Measurements from ENCODE around the gene R3HDM2. TPM values are rescaled to one million over a fixed set of nuclear protein-coding genes. Genes with fewer than 3 reads are reported as not detected.

Gene R3HDM2
- total RNA-seq, 1 donor from 2014 or later: 46.5 TPM

DNA sequence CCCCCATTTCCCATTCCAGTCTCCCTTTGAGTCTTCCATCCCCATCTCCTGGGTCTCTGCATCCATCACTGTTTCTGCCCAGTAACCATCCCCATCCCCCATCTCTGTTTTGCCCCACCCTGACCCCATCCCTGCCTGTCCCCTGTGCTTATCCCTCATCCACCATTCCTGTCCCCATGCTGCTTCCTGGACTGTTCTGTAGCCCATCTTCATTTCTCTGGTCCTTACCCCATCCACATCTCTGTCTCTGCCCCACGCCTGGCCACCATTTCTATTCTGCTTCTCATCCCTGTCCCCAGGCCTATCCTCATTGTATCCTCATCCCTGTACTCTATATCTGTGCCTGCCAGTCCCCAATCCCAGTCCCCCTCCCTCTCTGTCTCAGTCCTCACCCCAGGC is 210.1 kb downstream of the R3HDM2 start:
- Mint-ChIP-seq H3K27me3 (ENCODE audit: low read depth) (no peaks in the 10 kb centered on the region), H3K36me3 (ENCODE audit: low read depth) (no peaks in the 10 kb centered on the region), H3K27ac (ENCODE audit: unreplicated experiment) (no peak overlapping the region), H3K9me3 (ENCODE audit: low read depth) (no peaks in the 10 kb centered on the region), H3K4me1 (ENCODE audit: low read depth) (peaks cover 42% of the 10 kb centered on the region), H3K4me3 (ENCODE audit: unreplicated experiment) (no peak overlapping the region)
- TF ChIP-seq, protein P1, sequence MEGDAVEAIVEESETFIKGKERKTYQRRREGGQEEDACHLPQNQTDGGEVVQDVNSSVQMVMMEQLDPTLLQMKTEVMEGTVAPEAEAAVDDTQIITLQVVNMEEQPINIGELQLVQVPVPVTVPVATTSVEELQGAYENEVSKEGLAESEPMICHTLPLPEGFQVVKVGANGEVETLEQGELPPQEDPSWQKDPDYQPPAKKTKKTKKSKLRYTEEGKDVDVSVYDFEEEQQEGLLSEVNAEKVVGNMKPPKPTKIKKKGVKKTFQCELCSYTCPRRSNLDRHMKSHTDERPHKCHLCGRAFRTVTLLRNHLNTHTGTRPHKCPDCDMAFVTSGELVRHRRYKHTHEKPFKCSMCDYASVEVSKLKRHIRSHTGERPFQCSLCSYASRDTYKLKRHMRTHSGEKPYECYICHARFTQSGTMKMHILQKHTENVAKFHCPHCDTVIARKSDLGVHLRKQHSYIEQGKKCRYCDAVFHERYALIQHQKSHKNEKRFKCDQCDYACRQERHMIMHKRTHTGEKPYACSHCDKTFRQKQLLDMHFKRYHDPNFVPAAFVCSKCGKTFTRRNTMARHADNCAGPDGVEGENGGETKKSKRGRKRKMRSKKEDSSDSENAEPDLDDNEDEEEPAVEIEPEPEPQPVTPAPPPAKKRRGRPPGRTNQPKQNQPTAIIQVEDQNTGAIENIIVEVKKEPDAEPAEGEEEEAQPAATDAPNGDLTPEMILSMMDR (IDR thresholded peaks at IDR 0.05): no peak
- DNase-seq (ENCODE audit: low spot score): no peak

GRCh38 chr12:57219993-57220754 is 210.7 kb downstream of the R3HDM2 start:
- Mint-ChIP-seq H3K9me3 (ENCODE audit: low read depth) (no peaks in the 10 kb centered on the region), H3K27me3 (ENCODE audit: low read depth) (no peaks in the 10 kb centered on the region), H3K27ac (ENCODE audit: unreplicated experiment) (no peak overlapping the region), H3K4me1 (ENCODE audit: low read depth) (peaks cover 48% of the 10 kb centered on the region), H3K36me3 (ENCODE audit: low read depth) (no peaks in the 10 kb centered on the region), H3K4me3 (ENCODE audit: unreplicated experiment) (peak overlapping the region; percentile 20)
- TF ChIP-seq, protein P1 (IDR thresholded peaks at IDR 0.05): no peak
- DNase-seq (ENCODE audit: low spot score): no peak

DNA sequence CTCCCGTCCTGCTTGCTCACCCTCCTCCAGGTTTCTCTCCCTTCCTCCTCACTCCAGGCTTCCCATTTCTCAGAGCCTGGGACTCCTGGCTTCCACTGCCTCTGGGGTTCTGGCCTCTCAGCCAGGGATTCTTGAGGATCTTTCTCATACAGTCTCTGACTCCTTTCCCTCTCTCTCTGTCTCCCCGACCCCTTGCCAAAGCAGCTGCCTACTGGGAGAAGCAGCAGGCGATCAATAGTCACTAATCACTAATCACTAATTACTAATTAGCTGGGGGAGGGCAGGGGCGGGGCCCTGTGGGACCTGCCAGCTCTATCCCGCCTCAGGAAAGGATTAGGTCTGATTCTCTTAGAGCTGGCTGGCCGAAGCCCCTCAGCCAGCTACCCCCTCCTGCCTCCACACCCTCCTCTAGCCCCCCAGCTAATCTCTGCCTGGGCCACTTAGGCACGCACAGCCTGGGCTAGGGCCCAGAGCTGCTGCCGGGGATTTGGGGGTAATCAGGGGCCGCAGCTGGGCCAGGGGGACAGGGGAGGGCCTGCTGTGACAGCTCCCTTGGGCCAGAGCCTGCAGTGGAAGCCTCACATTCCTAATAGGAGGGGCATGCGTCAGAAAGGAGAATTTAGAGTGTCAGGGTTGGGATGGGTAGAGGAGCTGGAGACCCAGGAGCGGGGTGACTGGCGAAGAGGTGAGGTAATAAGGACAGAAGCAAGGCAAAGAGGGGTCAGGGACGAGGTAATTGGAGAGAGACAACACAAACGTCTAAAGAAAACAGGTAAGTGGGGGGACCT is 211.4 kb downstream of the R3HDM2 start:
- H3K4me1 Mint-ChIP-seq (ENCODE audit: low read depth): peaks cover 56% of the 10 kb centered on the region
- no peaks in the 10 kb centered on the region for H3K36me3 Mint-ChIP-seq (ENCODE audit: low read depth)
- H3K4me3 Mint-ChIP-seq (ENCODE audit: unreplicated experiment): peak overlapping the region; percentile 89
- TF ChIP-seq, protein P1 (IDR thresholded peaks at IDR 0.05): no peak
- no peaks in the 10 kb centered on the region for H3K9me3 Mint-ChIP-seq (ENCODE audit: low read depth)
- no peak for DNase-seq (ENCODE audit: low spot score)
- H3K27ac Mint-ChIP-seq (ENCODE audit: unreplicated experiment): peak overlapping the region; percentile 68
- no peaks in the 10 kb centered on the region for H3K27me3 Mint-ChIP-seq (ENCODE audit: low read depth)

DNA sequence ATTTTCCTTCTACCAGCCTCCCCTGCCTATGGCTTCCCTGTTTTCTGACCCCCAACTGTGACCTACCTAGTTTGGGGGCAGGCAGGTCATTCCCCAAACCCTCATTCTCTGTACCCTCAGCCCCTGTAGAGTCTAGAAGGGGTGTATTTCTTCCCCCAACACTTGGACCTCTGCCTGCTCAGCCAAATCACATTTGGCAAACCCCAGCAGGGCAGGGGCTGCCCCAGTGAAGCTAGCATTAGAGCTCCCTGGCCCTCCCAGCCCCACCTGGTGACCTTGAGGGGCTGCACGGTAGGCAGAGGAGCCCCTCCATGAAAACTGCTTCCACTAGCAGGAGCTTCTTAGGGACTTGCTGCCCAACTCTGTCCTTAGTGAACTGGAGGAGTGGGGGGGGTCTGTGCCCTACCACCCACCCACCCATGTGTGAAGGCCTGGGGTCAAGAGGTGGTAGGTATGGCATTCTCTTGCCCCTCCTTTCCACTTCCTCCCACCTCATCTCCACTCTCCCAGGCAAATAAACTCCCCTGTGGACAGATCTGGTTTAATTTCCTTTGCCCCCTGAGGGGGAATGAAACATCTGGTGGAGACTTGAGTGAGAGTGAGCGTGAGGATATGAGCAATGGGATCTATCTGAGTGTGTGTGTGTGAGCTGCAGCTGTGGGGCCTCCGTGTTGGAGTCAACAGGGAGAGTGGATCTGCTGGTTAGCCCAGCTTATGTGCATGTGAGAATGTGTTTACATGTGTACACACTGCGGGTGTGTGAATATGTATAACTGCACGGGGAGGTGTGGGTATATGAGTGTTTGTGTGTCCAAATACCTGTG is 212.6 kb downstream of the R3HDM2 start:
- Mint-ChIP-seq H3K9me3 (ENCODE audit: low read depth) (no peaks in the 10 kb centered on the region), H3K27ac (ENCODE audit: unreplicated experiment) (no peak overlapping the region), H3K27me3 (ENCODE audit: low read depth) (no peaks in the 10 kb centered on the region), H3K36me3 (ENCODE audit: low read depth) (no peaks in the 10 kb centered on the region), H3K4me3 (ENCODE audit: unreplicated experiment) (peak overlapping the region; percentile 89), H3K4me1 (ENCODE audit: low read depth) (peaks cover 64% of the 10 kb centered on the region)
- DNase-seq (ENCODE audit: low spot score): no peak
- TF ChIP-seq, protein P1 (IDR thresholded peaks at IDR 0.05): no peak

Data from chondrocyte (in vitro differentiated cells).